ENCODE measurements around the gene CNGB1. TPM values are rescaled to one million over a fixed set of nuclear protein-coding genes. Genes with fewer than 3 reads are reported as not detected.

CNGB1 gene
- total RNA-seq, 3 donors from 2014 or later (not counting 1 experiment from before 2014, with no cell fraction given): not detected

- Histone ChIP-seq H3K27ac (ENCODE audit: low read length) (no peak overlapping the region), H3K27me3 (ENCODE audit: control insufficient read depth, insufficient read depth, low read length) (no peaks in the 10 kb centered on the region), H3K9me3 (ENCODE audit: control insufficient read depth, insufficient read depth, low read length) (no peaks in the 10 kb centered on the region), H3K4me3 (ENCODE audit: low read length) (no peak overlapping the region), H3K36me3 (ENCODE audit: control insufficient read depth, insufficient read depth, low read length) (no peaks in the 10 kb centered on the region), H3K4me1 (ENCODE audit: control insufficient read depth, insufficient read depth, low read length) (no peaks in the 10 kb centered on the region)
- ATAC-seq (no peak), DNase-seq (no peak)
- no peaks in the 10 kb centered on the region for H3K9me3 Mint-ChIP-seq
- no peaks in the 10 kb centered on the region for H3K4me1 Mint-ChIP-seq
- intact Hi-C loops (cut with micrococcal nuclease): no loop called here
- TF ChIP-seq CTCF (IDR thresholded peaks at IDR 0.05): no peak
- H3K36me3 Mint-ChIP-seq: no peaks in the 10 kb centered on the region
- WGBS (ENCODE audit: insufficient coverage): 24% methylated on average over 2 of the region's 2 CpGs
- H3K4me3 Mint-ChIP-seq: no peak overlapping the region
- no peak overlapping the region for H3K27ac Mint-ChIP-seq
- no peaks in the 10 kb centered on the region for H3K27me3 Mint-ChIP-seq (ENCODE audit: low read depth in 2 of 2)
These were observed 21.9 kb downstream of the CNGB1 start for GRCh38 chr16:57949013-57949412.

GRCh38 chr16:57948027-57948426 lies 22.9 kb downstream of the CNGB1 start:
- no peaks in the 10 kb centered on the region for H3K27me3 ChIP-seq (ENCODE audit: control insufficient read depth, insufficient read depth, low read length)
- Mint-ChIP-seq H3K27me3 (ENCODE audit: low read depth in 2 of 2) (no peaks in the 10 kb centered on the region), H3K4me1 (no peaks in the 10 kb centered on the region), H3K36me3 (no peaks in the 10 kb centered on the region), H3K9me3 (no peaks in the 10 kb centered on the region), H3K4me3 (no peak overlapping the region), H3K27ac (no peak overlapping the region)
- no peak for ATAC-seq
- intact Hi-C loops (cut with micrococcal nuclease): no loop called here
- H3K36me3 ChIP-seq (ENCODE audit: control insufficient read depth, insufficient read depth, low read length): no peaks in the 10 kb centered on the region
- 82% methylated on average over 5 of the region's 5 CpGs for WGBS (ENCODE audit: insufficient coverage)
- H3K9me3 ChIP-seq (ENCODE audit: control insufficient read depth, insufficient read depth, low read length): no peaks in the 10 kb centered on the region
- H3K27ac ChIP-seq (ENCODE audit: low read length): no peak overlapping the region
- H3K4me3 ChIP-seq (ENCODE audit: low read length): no peak overlapping the region
- H3K4me1 ChIP-seq (ENCODE audit: control insufficient read depth, insufficient read depth, low read length): no peaks in the 10 kb centered on the region
- DNase-seq: no peak
- no peak for TF ChIP-seq CTCF (IDR thresholded peaks at IDR 0.05)

- no peak overlapping the region for H3K27ac Mint-ChIP-seq
- no peaks in the 10 kb centered on the region for H3K27me3 ChIP-seq (ENCODE audit: control insufficient read depth, insufficient read depth, low read length)
- no peaks in the 10 kb centered on the region for H3K9me3 ChIP-seq (ENCODE audit: control insufficient read depth, insufficient read depth, low read length)
- intact Hi-C loops (cut with micrococcal nuclease): no loop called here
- ATAC-seq (no peak), DNase-seq (no peak)
- H3K4me3 Mint-ChIP-seq: no peak overlapping the region
- TF ChIP-seq CTCF (IDR thresholded peaks at IDR 0.05): no peak
- no peaks in the 10 kb centered on the region for H3K36me3 Mint-ChIP-seq
- H3K27ac ChIP-seq (ENCODE audit: low read length): no peak overlapping the region
- no peaks in the 10 kb centered on the region for H3K4me1 Mint-ChIP-seq
- H3K9me3 Mint-ChIP-seq: no peaks in the 10 kb centered on the region
- H3K4me1 ChIP-seq (ENCODE audit: control insufficient read depth, insufficient read depth, low read length): no peaks in the 10 kb centered on the region
- no peak overlapping the region for H3K4me3 ChIP-seq (ENCODE audit: low read length)
- no peaks in the 10 kb centered on the region for H3K36me3 ChIP-seq (ENCODE audit: control insufficient read depth, insufficient read depth, low read length)
- H3K27me3 Mint-ChIP-seq (ENCODE audit: low read depth in 2 of 2): no peaks in the 10 kb centered on the region
- 91% methylated on average over 2 of the region's 2 CpGs for WGBS (ENCODE audit: insufficient coverage)
These were observed 23.7 kb downstream of the CNGB1 start for GRCh38 chr16:57947261-57947660.

GRCh38 chr16:57946181-57946801 lies 24.6 kb downstream of the CNGB1 start:
- Mint-ChIP-seq H3K36me3 (no peaks in the 10 kb centered on the region), H3K27me3 (ENCODE audit: low read depth in 2 of 2) (peaks cover 0 to 2% of the 10 kb centered on the region in 2 donors), H3K4me1 (no peaks in the 10 kb centered on the region), H3K4me3 (no peak overlapping the region), H3K9me3 (no peaks in the 10 kb centered on the region), H3K27ac (no peak overlapping the region)
- Histone ChIP-seq H3K4me3 (ENCODE audit: low read length) (no peak overlapping the region), H3K27ac (ENCODE audit: low read length) (no peak overlapping the region), H3K27me3 (ENCODE audit: control insufficient read depth, insufficient read depth, low read length) (no peaks in the 10 kb centered on the region), H3K4me1 (ENCODE audit: control insufficient read depth, insufficient read depth, low read length) (no peaks in the 10 kb centered on the region), H3K36me3 (ENCODE audit: control insufficient read depth, insufficient read depth, low read length) (no peaks in the 10 kb centered on the region), H3K9me3 (ENCODE audit: control insufficient read depth, insufficient read depth, low read length) (no peaks in the 10 kb centered on the region)
- TF ChIP-seq CTCF (IDR thresholded peaks at IDR 0.05): no peak
- ATAC-seq (no peak), DNase-seq (no peak)
- 85% methylated on average over 13 of the region's 13 CpGs for WGBS (ENCODE audit: insufficient coverage)
- intact Hi-C loops (cut with micrococcal nuclease): no loop called here

All from natural killer cell (primary cell).